Gastrocnemius medialis (tissue), 4 donors: Measurements from ENCODE around the gene LINGO3.

Source experiments
- CTCF ChIP-seq, 5 experiments: fragments of 450-650 bp in 3 of 5; fragments of 200-600 bp in 2 of 5; sonication (generic) in 2 of 5; IDR thresholded peaks in 4 of 5; conservative IDR thresholded peaks in 1 of 5; 1 replicate in 4 of 5; 2 replicates in 1 of 5; pipeline ENCODE4 v1.5.1; 2016 to 2019; ENCODE audit warnings: antibody characterized with exemption in 5 of 5, mild to moderate bottlenecking in 3 of 5, moderate library complexity in 3 of 5
- POLR2A ChIP-seq, 2 donors: fragments of 450-650 bp; IDR thresholded peaks; one replicate each; pipeline ENCODE4 v1.6.1; 2017; ENCODE audit warnings: antibody characterized with exemption in 2 of 2, mild to moderate bottlenecking in 2 of 2, moderate library complexity in 2 of 2

DNA sequence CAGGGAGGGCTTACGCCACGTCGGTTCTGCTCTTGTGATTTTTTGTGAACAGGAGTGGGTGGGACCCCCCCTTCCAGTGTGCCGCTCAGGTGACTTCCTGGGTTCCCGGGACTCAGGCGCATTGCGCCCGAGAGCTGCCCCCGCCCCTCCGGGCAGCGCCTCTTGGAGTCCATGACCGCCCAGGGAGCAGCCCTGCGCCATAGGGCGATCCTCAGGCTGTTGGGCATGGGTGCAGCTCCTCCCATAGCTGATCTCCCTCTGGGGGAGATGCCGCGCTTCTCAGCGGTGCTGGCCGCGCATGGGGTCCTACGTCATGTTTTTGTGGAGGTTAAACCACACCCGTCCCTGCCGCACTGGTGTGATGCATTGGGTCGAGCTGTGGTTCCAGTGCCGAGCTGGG is 44.2 kb upstream of the LINGO3 start:
- TF ChIP-seq CTCF (IDR thresholded peaks at IDR 0.05 in 4 of 5, conservative IDR thresholded peaks at IDR 0.05 in 1 of 5) (no peak), POLR2A (IDR thresholded peaks at IDR 0.05) (no peak)
